ENCODE measurements around the gene NUPR1.

GRCh38 chr16:28556914-28557320 is 18.1 kb upstream of the NUPR1 start:
- no peak for TF ChIP-seq CEBPB (IDR thresholded peaks at IDR 0.05; ENCODE audit: low read depth)
- no peak for TF ChIP-seq CTCF (IDR thresholded peaks at IDR 0.05 in 2 of 3, conservative IDR thresholded peaks at IDR 0.05 in 1 of 3; ENCODE audit: borderline replicate concordance in 1 of 3, insufficient read depth in 1 of 3, low read depth in 2 of 3, low read length in 2 of 3)
- TF ChIP-seq ZNF274 (IDR thresholded peaks at IDR 0.05; ENCODE audit: low read depth, low read length) = no peak
- TF ChIP-seq, protein P1, sequence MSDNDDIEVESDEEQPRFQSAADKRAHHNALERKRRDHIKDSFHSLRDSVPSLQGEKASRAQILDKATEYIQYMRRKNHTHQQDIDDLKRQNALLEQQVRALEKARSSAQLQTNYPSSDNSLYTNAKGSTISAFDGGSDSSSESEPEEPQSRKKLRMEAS (IDR thresholded peaks at IDR 0.05) = no peak
- no peak for TF ChIP-seq ATF3 (IDR thresholded peaks at IDR 0.05)
- TF ChIP-seq SIN3A (IDR thresholded peaks at IDR 0.05; ENCODE audit: low read depth) = no peak
- TF ChIP-seq POLR2A (IDR thresholded peaks at IDR 0.05; ENCODE audit: borderline replicate concordance, extremely low read depth, insufficient read depth, insufficient read length) = no peak
- TF ChIP-seq, protein P2, sequence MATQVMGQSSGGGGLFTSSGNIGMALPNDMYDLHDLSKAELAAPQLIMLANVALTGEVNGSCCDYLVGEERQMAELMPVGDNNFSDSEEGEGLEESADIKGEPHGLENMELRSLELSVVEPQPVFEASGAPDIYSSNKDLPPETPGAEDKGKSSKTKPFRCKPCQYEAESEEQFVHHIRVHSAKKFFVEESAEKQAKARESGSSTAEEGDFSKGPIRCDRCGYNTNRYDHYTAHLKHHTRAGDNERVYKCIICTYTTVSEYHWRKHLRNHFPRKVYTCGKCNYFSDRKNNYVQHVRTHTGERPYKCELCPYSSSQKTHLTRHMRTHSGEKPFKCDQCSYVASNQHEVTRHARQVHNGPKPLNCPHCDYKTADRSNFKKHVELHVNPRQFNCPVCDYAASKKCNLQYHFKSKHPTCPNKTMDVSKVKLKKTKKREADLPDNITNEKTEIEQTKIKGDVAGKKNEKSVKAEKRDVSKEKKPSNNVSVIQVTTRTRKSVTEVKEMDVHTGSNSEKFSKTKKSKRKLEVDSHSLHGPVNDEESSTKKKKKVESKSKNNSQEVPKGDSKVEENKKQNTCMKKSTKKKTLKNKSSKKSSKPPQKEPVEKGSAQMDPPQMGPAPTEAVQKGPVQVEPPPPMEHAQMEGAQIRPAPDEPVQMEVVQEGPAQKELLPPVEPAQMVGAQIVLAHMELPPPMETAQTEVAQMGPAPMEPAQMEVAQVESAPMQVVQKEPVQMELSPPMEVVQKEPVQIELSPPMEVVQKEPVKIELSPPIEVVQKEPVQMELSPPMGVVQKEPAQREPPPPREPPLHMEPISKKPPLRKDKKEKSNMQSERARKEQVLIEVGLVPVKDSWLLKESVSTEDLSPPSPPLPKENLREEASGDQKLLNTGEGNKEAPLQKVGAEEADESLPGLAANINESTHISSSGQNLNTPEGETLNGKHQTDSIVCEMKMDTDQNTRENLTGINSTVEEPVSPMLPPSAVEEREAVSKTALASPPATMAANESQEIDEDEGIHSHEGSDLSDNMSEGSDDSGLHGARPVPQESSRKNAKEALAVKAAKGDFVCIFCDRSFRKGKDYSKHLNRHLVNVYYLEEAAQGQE (IDR thresholded peaks at IDR 0.05; ENCODE audit: low read depth) = no peak
- no peak for TF ChIP-seq RAD21 (IDR thresholded peaks at IDR 0.05; ENCODE audit: low read depth)
- TF ChIP-seq EZH2 (IDR thresholded peaks at IDR 0.05) = no peak
- no peak for TF ChIP-seq JUND (IDR thresholded peaks at IDR 0.05)

Measured in HCT116 (cell line).